HepG2 (cell line): ENCODE results near the gene PLPPR3. TPM values are rescaled to one million over a fixed set of nuclear protein-coding genes. Genes with fewer than 3 reads are reported as not detected.

ENCODE experiments used
- CBX2 ChIP-seq, 2 experiments: fragments of 200-600 bp in 1 of 2; sonication (generic); formaldehyde crosslinking in 1 of 2; IDR thresholded peaks; 2 replicates each; pipeline versions ENCODE4 v1.7.0 to v1.8.1; 2018 to 2022; ENCODE audit warnings: low read depth in 2 of 2, low read length in 1 of 2, mild to moderate bottlenecking in 1 of 2, missing genetic modification reagents in 1 of 2
- DNMT1 ChIP-seq: sonication (generic); formaldehyde crosslinking; IDR thresholded peaks from 2 replicates; pipeline ENCODE4 v1.5.1; 2020; ENCODE audit warnings: mild to moderate bottlenecking, missing genetic modification reagents
- EHMT2 ChIP-seq: fragments of 200-600 bp; sonication (generic); IDR thresholded peaks from 2 replicates; pipeline ENCODE4 v1.7.0; 2017; ENCODE audit warnings: antibody characterized with exemption, low read depth, low read length, borderline replicate concordance
- EZH2 ChIP-seq: conservative IDR thresholded peaks from 2 replicates; pipeline ENCODE4 v1.6.1; 2012; ENCODE audit warnings: mild to moderate bottlenecking, low read depth, low read length, moderate library complexity
- FOXO1 ChIP-seq: sonication (generic); formaldehyde crosslinking; IDR thresholded peaks from 2 replicates; pipeline ENCODE4 v1.4.0; 2020; ENCODE audit warnings: missing genetic modification reagents
- HDAC1 ChIP-seq: sonication (generic); formaldehyde crosslinking; IDR thresholded peaks from 2 replicates; pipeline ENCODE4 v1.5.1; 2020; ENCODE audit warnings: mild to moderate bottlenecking, missing genetic modification reagents
- JUND ChIP-seq: sonication (generic); formaldehyde crosslinking; IDR thresholded peaks from 2 replicates; pipeline ENCODE4 v1.8.0; 2022; ENCODE audit warnings: mild to moderate bottlenecking, missing genetic modification reagents
- MYC ChIP-seq: sonication (generic); formaldehyde crosslinking; IDR thresholded peaks from 2 replicates; pipeline ENCODE4 v1.9.0; 2021; ENCODE audit warnings: missing genetic modification reagents, borderline replicate concordance
- RBM39 ChIP-seq: fragments of 200-400 bp; formaldehyde crosslinking; IDR thresholded peaks from one replicate; pipeline ENCODE4 v1.6.1; 2018; ENCODE audit warnings: antibody characterized with exemption, mild to moderate bottlenecking, low read depth, low read length; ENCODE audit not compliant: poor library complexity, severe bottlenecking
- SMAD3 ChIP-seq: sonication (generic); formaldehyde crosslinking; IDR thresholded peaks from 2 replicates; pipeline ENCODE4 v1.4.0; 2020; ENCODE audit warnings: missing genetic modification reagents
- TAF15 ChIP-seq: fragments of 200-400 bp; formaldehyde crosslinking; IDR thresholded peaks from one replicate; pipeline ENCODE4 v1.6.1; 2018; ENCODE audit warnings: mild to moderate bottlenecking, low read depth, low read length; ENCODE audit not compliant: poor library complexity, severe bottlenecking
- ZBTB20 ChIP-seq: sonication (generic); formaldehyde crosslinking; IDR thresholded peaks from 2 replicates; pipeline ENCODE4 v1.8.1; 2023; ENCODE audit warnings: missing genetic modification reagents, low read depth, mild to moderate bottlenecking, borderline replicate concordance
- ZBTB34 ChIP-seq: sonication (generic); formaldehyde crosslinking; IDR thresholded peaks from 2 replicates; pipeline ENCODE4 v1.8.0; 2022; ENCODE audit warnings: mild to moderate bottlenecking, missing genetic modification reagents
- ZFP91 ChIP-seq: sonication (generic); formaldehyde crosslinking; IDR thresholded peaks from 2 replicates; pipeline ENCODE4 v1.9.0; 2022; ENCODE audit warnings: missing genetic modification reagents, mild to moderate bottlenecking, borderline replicate concordance
- ZNF230 ChIP-seq: sonication (generic); formaldehyde crosslinking; IDR thresholded peaks from 2 replicates; pipeline ENCODE4 v1.4.0; 2020; ENCODE audit warnings: mild to moderate bottlenecking, missing genetic modification reagents
- ZNF281 ChIP-seq: sonication (generic); formaldehyde crosslinking; IDR thresholded peaks from 2 replicates; pipeline ENCODE4 v1.4.0; 2020; ENCODE audit warnings: missing genetic modification reagents, borderline replicate concordance
- ZNF34 ChIP-seq: sonication (generic); formaldehyde crosslinking; IDR thresholded peaks from 2 replicates; pipeline ENCODE4 v1.4.0; 2020; ENCODE audit warnings: mild to moderate bottlenecking, missing genetic modification reagents, borderline replicate concordance
- ZNF354B ChIP-seq: sonication (generic); formaldehyde crosslinking; IDR thresholded peaks from 2 replicates; pipeline ENCODE4 v1.8.0; 2022; ENCODE audit warnings: mild to moderate bottlenecking, missing genetic modification reagents
- ZNF557 ChIP-seq: sonication (generic); formaldehyde crosslinking; IDR thresholded peaks from 2 replicates; pipeline ENCODE4 v1.4.0; 2020; ENCODE audit warnings: missing genetic modification reagents
- ZNF674 ChIP-seq: sonication (generic); formaldehyde crosslinking; IDR thresholded peaks from 2 replicates; pipeline ENCODE4 v1.5.0; 2020; ENCODE audit warnings: low read depth, mild to moderate bottlenecking, missing genetic modification reagents
- ZNF788 ChIP-seq: sonication (generic); formaldehyde crosslinking; IDR thresholded peaks from 2 replicates; pipeline ENCODE4 v1.5.0; 2020; ENCODE audit warnings: mild to moderate bottlenecking, missing genetic modification reagents, borderline replicate concordance
- ZSCAN12 ChIP-seq: sonication (generic); formaldehyde crosslinking; IDR thresholded peaks from 2 replicates; pipeline ENCODE4 v1.9.0; 2021; ENCODE audit warnings: mild to moderate bottlenecking, missing genetic modification reagents
- polyA plus RNA-seq, 8 experiments: library from polyadenylated mRNA; depleted of rRNA in 3 of 8; stranded (reverse) in 7 of 8; unstranded in 1 of 8; fragments of >200 nt; fragmentation: Illumina TruSeq in 4 of 8; extraction: Trizol in 4 of 8; gene quantifications; 2 replicates each; pipeline versions ENCODE4 v1.2.1 to v1.2.3, GENCODE V29; 2011 to 2016; ENCODE audit warnings: low read depth in 4 of 8, missing spikeins in 1 of 8, mixed read lengths in 1 of 8; ENCODE audit not compliant: insufficient read depth in 1 of 8
- total RNA-seq, 5 experiments: library from RNA; depleted of rRNA; stranded (reverse); fragments of >200 nt; fragmentation: Illumina TruSeq; extraction: Trizol; gene quantifications; 2 replicates each; pipeline ENCODE4 v1.2.3, GENCODE V29; 2016; ENCODE audit warnings: low read depth in 1 of 5

The PLPPR3 gene
- total and polyA plus RNA-seq, 2 of the 13 experiments (the other 11 are each of a cell fraction or from before 2014, with no cell fraction given): 0.07 to 0.16 TPM

GRCh38 chr19:799076-799881 lies 22.5 kb downstream of the PLPPR3 start (continued):
- no peak for TF ChIP-seq EZH2
- TF ChIP-seq HDAC1: 0 out of 2 replicates have a peak, but pooled peaks have one; percentile 24
- no peak for TF ChIP-seq CBX2 (IDR thresholded peaks at IDR 0.05; ENCODE audit: low read depth, low read length)
- no peak for TF ChIP-seq CBX2 (CRISPR knock-in tag; IDR thresholded peaks at IDR 0.05; ENCODE audit: low read depth)
- 0 out of 2 replicates have a peak, but pooled peaks have one; percentile 17 for TF ChIP-seq ZNF281 (CRISPR knock-in tag)
- TF ChIP-seq ZNF230: no peak
- no peak for TF ChIP-seq ZBTB20
- no peak for TF ChIP-seq JUND (CRISPR knock-in tag)
- TF ChIP-seq ZNF557: no peak
- no peak; the same call in 1 of the 2 replicates for TF ChIP-seq ZFP91 (CRISPR knock-in tag)
- TF ChIP-seq ZNF354B (CRISPR knock-in tag): no peak
- 0 out of 2 replicates have a peak, but pooled peaks have one; percentile 14 for TF ChIP-seq SMAD3 (CRISPR knock-in tag)
- no peak for TF ChIP-seq DNMT1 (CRISPR knock-in tag)
- TF ChIP-seq ZNF674 (CRISPR knock-in tag): no peak
- TF ChIP-seq TAF15: no peak
- no peak for TF ChIP-seq EHMT2
- TF ChIP-seq ZNF788 (CRISPR knock-in tag): 0 out of 2 replicates have a peak, but pooled peaks have one; percentile 7
- TF ChIP-seq ZNF34 (CRISPR knock-in tag): no peak
- TF ChIP-seq RBM39: peak; percentile 96
- no peak for TF ChIP-seq ZBTB34 (CRISPR knock-in tag)
- no peak for TF ChIP-seq FOXO1 (CRISPR knock-in tag)
- no peak for TF ChIP-seq ZSCAN12 (CRISPR knock-in tag)
- TF ChIP-seq MYC (CRISPR knock-in tag): no peak; the same call in 1 of the 2 replicates
